WTC11 (cell line): ENCODE measurements around the gene RASGRP2. TPM values are rescaled to one million over a fixed set of nuclear protein-coding genes. Genes with fewer than 3 reads are reported as not detected.

Source experiments
- ATAC-seq: fragments of 200-7000 bp; cut with Tn5 transposase; 2 replicates; pipeline ENCODE4 v1.10.0; 2021; ENCODE audit warnings: mild to moderate bottlenecking, moderate library complexity
- CTCF ChIA-PET: fragments of 300-600 bp; sonication (Branson Sonifier 250); formaldehyde crosslinking; loops from one replicate; lab custom pipeline; 2021; ENCODE audit warnings: antibody characterized with exemption; lab: Charles Lee
- POLR2A ChIA-PET: fragments of 350-600 bp; sonication (Branson Sonifier 250); formaldehyde crosslinking; loops from one replicate; lab custom pipeline; 2021; ENCODE audit warnings: antibody characterized with exemption; lab: Charles Lee
- DNase-seq: peaks from one replicate; pipeline ENCODE4 v3.0.0; 2021; ENCODE audit warnings: low spot score
- H3K27ac Mint-ChIP-seq: 2 replicates; pipeline ENCODE4 v1.8.0; 2021; ENCODE audit warnings: mixed read lengths
- H3K27me3 Mint-ChIP-seq: 2 replicates; pipeline ENCODE4 v1.8.0; 2021; ENCODE audit warnings: low read depth, mild to moderate bottlenecking, moderate library complexity, mixed read lengths
- H3K36me3 Mint-ChIP-seq: 2 replicates; pipeline ENCODE4 v1.8.0; 2021; ENCODE audit warnings: mixed read lengths
- H3K4me1 Mint-ChIP-seq: 2 replicates; pipeline ENCODE4 v1.8.0; 2022; ENCODE audit warnings: mixed read lengths
- H3K4me3 Mint-ChIP-seq: 2 replicates; pipeline ENCODE4 v1.8.0; 2021; ENCODE audit warnings: mild to moderate bottlenecking, moderate library complexity, mixed read lengths
- H3K9me3 Mint-ChIP-seq: 2 replicates; pipeline ENCODE4 v1.8.0; 2021; ENCODE audit warnings: mixed read lengths
- ATF1 ChIP-seq: sonication (generic); formaldehyde crosslinking; IDR thresholded peaks from 2 replicates; pipeline ENCODE4 v1.8.1; 2023; ENCODE audit warnings: mild to moderate bottlenecking, moderate library complexity, missing genetic modification reagents
- E2F4 ChIP-seq: sonication (generic); formaldehyde crosslinking; IDR thresholded peaks from 2 replicates; pipeline ENCODE4 v1.8.1; 2022; ENCODE audit warnings: low read depth, mild to moderate bottlenecking, moderate library complexity, missing genetic modification reagents, borderline replicate concordance
- IRF1 ChIP-seq: sonication (generic); formaldehyde crosslinking; IDR thresholded peaks from 2 replicates; pipeline ENCODE4 v1.8.0; 2023; ENCODE audit warnings: missing genetic modification reagents
- MAX ChIP-seq: sonication (generic); formaldehyde crosslinking; IDR thresholded peaks from 2 replicates; pipeline ENCODE4 v1.8.0; 2022; ENCODE audit warnings: mild to moderate bottlenecking, missing genetic modification reagents
- MYBL2 ChIP-seq: sonication (generic); formaldehyde crosslinking; IDR thresholded peaks from 2 replicates; pipeline ENCODE4 v1.8.1; 2023; ENCODE audit warnings: mild to moderate bottlenecking, moderate library complexity, missing genetic modification reagents
- NFATC4 ChIP-seq: fragments of 250-450 bp; sonication (Bioruptor Pico); IDR thresholded peaks from 2 replicates; pipeline ENCODE4 v1.9.0; 2021; ENCODE audit warnings: mild to moderate bottlenecking
- TEAD4 ChIP-seq: sonication (generic); formaldehyde crosslinking; IDR thresholded peaks from 2 replicates; pipeline ENCODE4 v1.8.0; 2022; ENCODE audit warnings: mild to moderate bottlenecking, missing genetic modification reagents
- ZNF138 ChIP-seq: sonication (generic); formaldehyde crosslinking; conservative IDR thresholded peaks from 2 replicates; pipeline ENCODE4 v1.8.1; 2022; ENCODE audit warnings: mild to moderate bottlenecking, moderate library complexity, missing genetic modification reagents
- ZNF263 ChIP-seq: sonication (generic); formaldehyde crosslinking; IDR thresholded peaks from 2 replicates; pipeline ENCODE4 v1.8.1; 2022; ENCODE audit warnings: low read depth, mild to moderate bottlenecking, moderate library complexity, missing genetic modification reagents
- ZNF317 ChIP-seq: sonication (generic); formaldehyde crosslinking; IDR thresholded peaks from 2 replicates; pipeline ENCODE4 v1.8.1; 2023; ENCODE audit warnings: low read depth, mild to moderate bottlenecking, moderate library complexity, missing genetic modification reagents, borderline replicate concordance
- ZNF512 ChIP-seq: sonication (generic); formaldehyde crosslinking; IDR thresholded peaks from 2 replicates; pipeline ENCODE4 v1.8.1; 2022; ENCODE audit warnings: missing genetic modification reagents, borderline replicate concordance
- total RNA-seq: library from RNA; stranded (reverse); gene quantifications from 3 replicates; pipeline ENCODE4 v1.2.3, GENCODE V29; 2021

RASGRP2 gene
- total RNA-seq, 1 experiment from 2014 or later: 31.9 TPM

- ChIA-PET POLR2A (no interaction called here), CTCF (interaction anchor here (0.6 to 4.9 kb wide), 2 partner anchors 11 to 20 kb away, joined by 4 to 30 read pairs; partner anchors contain the start of gene RASGRP2)
- no peaks in the 10 kb centered on the region for H3K9me3 Mint-ChIP-seq
- H3K4me3 Mint-ChIP-seq: no peak overlapping the region
- DNase-seq (no peak), ATAC-seq (no peak)
- peak overlapping the region; percentile 72; the same call in 1 of the 2 replicates for H3K27ac Mint-ChIP-seq
- TF ChIP-seq ATF1 (CRISPR knock-in tag) (no peak), ZNF512 (CRISPR knock-in tag) (no peak), ZNF263 (CRISPR knock-in tag) (no peak), MYBL2 (CRISPR knock-in tag) (no peak)
- TF ChIP-seq, all 79 proteins: peak for 0
- no peaks in the 10 kb centered on the region; the same call in 1 of the 2 replicates for H3K27me3 Mint-ChIP-seq
- no peaks in the 10 kb centered on the region for H3K36me3 Mint-ChIP-seq
- peaks cover 27% of the 10 kb centered on the region for H3K4me1 Mint-ChIP-seq
Measured at GRCh38 chr11:64754124-64754918, 10.4 kb upstream of the RASGRP2 start.

GRCh38 chr11:64753380-64754123, 9.6 kb upstream of the RASGRP2 start:
- CTCF ChIA-PET: interaction anchor here (0.6 to 4.9 kb wide), 6 partner anchors 8 to 50 kb away, joined by 3 to 30 read pairs (median 4); partner anchors contain the start of gene RASGRP2
- Mint-ChIP-seq H3K27me3 (no peaks in the 10 kb centered on the region; the same call in 1 of the 2 replicates), H3K27ac (peak overlapping the region; percentile 72; the same call in 1 of the 2 replicates), H3K4me3 (no peak overlapping the region), H3K4me1 (peaks cover 19% of the 10 kb centered on the region), H3K36me3 (no peaks in the 10 kb centered on the region), H3K9me3 (no peaks in the 10 kb centered on the region)
- TF ChIP-seq MAX (CRISPR knock-in tag) (no peak), ZNF138 (CRISPR knock-in tag) (no peak), ATF1 (CRISPR knock-in tag) (no peak), IRF1 (CRISPR knock-in tag) (no peak)
- peak; percentile 79 for ATAC-seq
- POLR2A ChIA-PET: no interaction called here
- peak; percentile 63 for DNase-seq

GRCh38 chr11:64753019-64753379, 9.1 kb upstream of the RASGRP2 start:
- no peak overlapping the region for H3K4me3 Mint-ChIP-seq
- CTCF ChIA-PET: interaction anchor here (1.1 to 4.9 kb wide), 5 partner anchors 9 to 51 kb away, joined by 3 to 30 read pairs (median 3); partner anchors contain the start of gene RASGRP2
- TF ChIP-seq NFATC4 (CRISPR knock-in tag): no peak
- no peak for TF ChIP-seq TEAD4 (CRISPR knock-in tag)
- 0 out of 2 replicates have a peak, but pooled peaks have one; percentile 17 for TF ChIP-seq E2F4
- TF ChIP-seq ATF1 (CRISPR knock-in tag): no peak
- TF ChIP-seq ZNF317 (CRISPR knock-in tag): no peak
- POLR2A ChIA-PET: no interaction called here
- no peak overlapping the region; the same call in 1 of the 2 replicates for H3K27ac Mint-ChIP-seq
- H3K27me3 Mint-ChIP-seq: no peaks in the 10 kb centered on the region; the same call in 1 of the 2 replicates
- ATAC-seq (no peak), DNase-seq (no peak)
- H3K36me3 Mint-ChIP-seq: no peaks in the 10 kb centered on the region
- peaks cover 17% of the 10 kb centered on the region for H3K4me1 Mint-ChIP-seq
- no peaks in the 10 kb centered on the region for H3K9me3 Mint-ChIP-seq
